GM12878 (cell line): ENCODE results near the gene PDZD2. TPM values are rescaled to one million over a fixed set of nuclear protein-coding genes. Genes with fewer than 3 reads are reported as not detected.

ENCODE experiments used
- ATAC-seq: fragments of 200-7000 bp; cut with Tn5 transposase; 3 replicates; pipeline ENCODE4 v1.9.1; 2020; ENCODE audit warnings: mild to moderate bottlenecking, moderate library complexity
- BruUV-seq: library from RNA; stranded (reverse); fragments of 400-500 nt; replicated peaks from 2 replicates; lab custom pipeline; 2021; lab: Mats Ljungman, UMichigan
- CTCF ChIA-PET: fragments of 300-600 bp; sonication (Branson Sonifier 250); formaldehyde crosslinking; extraction: SDS; loops from one replicate; lab custom pipeline; 2021; ENCODE audit warnings: inconsistent platforms; lab: Yijun Ruan, JAX
- POLR2A ChIA-PET: fragments of 350-600 bp; formaldehyde crosslinking; extraction: SDS; loops from one replicate; lab custom pipeline; 2021; ENCODE audit warnings: inconsistent platforms; lab: Charles Lee
- RAD21 ChIA-PET: fragments of 300-600 bp; sonication (Branson Sonifier 250); formaldehyde crosslinking; loops from one replicate; lab custom pipeline; 2023; ENCODE audit warnings: antibody characterized with exemption; ENCODE audit not compliant: unreplicated experiment; lab: Charles Lee
- SMC1A ChIA-PET: fragments of 300-600 bp; sonication (Branson Sonifier 250); formaldehyde crosslinking; loops from one replicate; lab custom pipeline; 2023; ENCODE audit not compliant: unreplicated experiment, uncharacterized antibody; lab: Charles Lee
- DNase-seq: peaks from one replicate; pipeline ENCODE4 v3.0.0-alpha.2; 2011; ENCODE audit warnings: low read depth, low spot score
- FAIRE-seq: peaks from 3 replicates; lab custom pipeline; 2011; peaks lifted over from hg19 to GRCh38; lab: Jason Lieb, UNC
- H2AFZ ChIP-seq: 2 replicates; pipeline ENCODE4 v1.6.0; 2011; ENCODE audit warnings: low read depth, low read length, control low read depth; ENCODE audit not compliant: control insufficient read depth
- H3K27ac ChIP-seq: 2 replicates; pipeline ENCODE4 v1.5.1; 2011; ENCODE audit warnings: control low read depth; ENCODE audit not compliant: control insufficient read depth, insufficient read depth
- H3K27me3 ChIP-seq, 2 experiments: replicated peaks in 1 of 2; 2 replicates each; pipeline versions ENCODE4 v1.6.0 to v1.6.1; 2011; ENCODE audit warnings: low read length in 1 of 2; ENCODE audit not compliant: control insufficient read depth in 2 of 2, insufficient read depth in 2 of 2
- H3K36me3 ChIP-seq, 2 experiments: 2 replicates each; pipeline ENCODE4 v1.5.1; 2011; ENCODE audit warnings: low read length in 1 of 2; ENCODE audit not compliant: control insufficient read depth in 2 of 2, insufficient read depth in 2 of 2
- H3K4me1 ChIP-seq: 2 replicates; pipeline ENCODE4 v1.6.1; 2011; ENCODE audit warnings: mild to moderate bottlenecking, low read length, moderate library complexity, mixed read lengths; ENCODE audit not compliant: control insufficient read depth, insufficient read depth
- H3K4me2 ChIP-seq: 2 replicates; pipeline ENCODE4 v1.6.0; 2011; ENCODE audit warnings: control low read depth; ENCODE audit not compliant: control insufficient read depth, insufficient read depth
- H3K4me3 ChIP-seq: fragments of 200-600 bp; sonication (generic); 2 replicates; pipeline ENCODE4 v1.5.1; 2016
- H3K79me2 ChIP-seq: 2 replicates; pipeline ENCODE4 v1.6.0; 2011; ENCODE audit warnings: low read length; ENCODE audit not compliant: control insufficient read depth, insufficient read depth
- H3K9ac ChIP-seq: 2 replicates; pipeline ENCODE4 v1.8.0; 2011; ENCODE audit warnings: low read length, control low read depth, mixed read lengths; ENCODE audit not compliant: control insufficient read depth, insufficient read depth
- H3K9me3 ChIP-seq: replicated peaks from 3 replicates; pipeline ENCODE4 v1.5.1; 2011; ENCODE audit warnings: mild to moderate bottlenecking, low read length; ENCODE audit not compliant: control insufficient read depth, insufficient read depth
- H4K20me1 ChIP-seq: 2 replicates; pipeline ENCODE4 v1.6.0; 2011; ENCODE audit not compliant: control insufficient read depth, insufficient read depth
- BMI1 ChIP-seq: fragments of 450-650 bp; IDR thresholded peaks from 2 replicates; pipeline ENCODE4 v1.6.1; 2016; ENCODE audit warnings: mild to moderate bottlenecking, moderate library complexity, borderline replicate concordance
- CHD1 ChIP-seq: IDR thresholded peaks from 2 replicates; pipeline ENCODE4 v1.6.1; 2012; ENCODE audit warnings: low read depth, low read length, improper control_type of control experiment
- CHD4 ChIP-seq: fragments of 200-600 bp; sonication (generic); IDR thresholded peaks from 2 replicates; pipeline ENCODE4 v1.6.1; 2016; ENCODE audit warnings: mild to moderate bottlenecking
- E2F8 ChIP-seq: fragments of 450-650 bp; IDR thresholded peaks from 2 replicates; pipeline ENCODE4 v1.6.1; 2018; ENCODE audit warnings: mild to moderate bottlenecking, low read depth, moderate library complexity; ENCODE audit not compliant: partially characterized antibody
- HCFC1 ChIP-seq: fragments of 150-350 bp; IDR thresholded peaks from 2 replicates; pipeline ENCODE4 v1.6.1; 2014; ENCODE audit warnings: low read length
- NR2F1 ChIP-seq: fragments of 450-650 bp; conservative IDR thresholded peaks from 2 replicates; pipeline ENCODE4 v1.6.1; 2017; ENCODE audit warnings: mild to moderate bottlenecking
- RAD51 ChIP-seq: fragments of 450-650 bp; IDR thresholded peaks from 2 replicates; pipeline ENCODE4 v1.6.1; 2016; ENCODE audit warnings: moderate library complexity, mild to moderate bottlenecking, inconsistent platforms
- RCOR1 ChIP-seq: conservative IDR thresholded peaks from 2 replicates; pipeline ENCODE4 v1.6.1; 2012; ENCODE audit warnings: low read depth, low read length, improper control_type of control experiment
- TAF1 ChIP-seq: IDR thresholded peaks from 2 replicates; pipeline ENCODE4 v1.6.1; 2011; ENCODE audit warnings: mild to moderate bottlenecking, low read depth, low read length, borderline replicate concordance
- ZBTB33 ChIP-seq: fragments of 450-650 bp; IDR thresholded peaks from 2 replicates; pipeline ENCODE4 v1.6.1; 2017; ENCODE audit warnings: mild to moderate bottlenecking
- ZNF687 ChIP-seq: fragments of 450-650 bp; IDR thresholded peaks from 2 replicates; pipeline ENCODE4 v1.6.1; 2017; ENCODE audit warnings: mild to moderate bottlenecking, moderate library complexity
- WGBS: methylation state at CpG from one replicate; pipeline ENCODE4 v1.1.6; 2016; ENCODE audit warnings: low lambda C conversion rate; ENCODE audit not compliant: insufficient replicate concordance, insufficient coverage; ENCODE audit errors: missing lambda C conversion rate; 5-methylcytosine and 5-hydroxymethylcytosine counted together
- in situ Hi-C: fragments of 300-500 bp; cut with MboI; formaldehyde crosslinking; loops from 9 replicates; pipeline ENCODE4 v1.14.3; 2018; ENCODE audit warnings: mixed read lengths
- intact Hi-C: fragments of 100-400 bp; cut with micrococcal nuclease; formaldehyde crosslinking; loops from one replicate; pipeline ENCODE4 v1.14.2; 2022; ENCODE audit not compliant: unreplicated experiment
- polyA plus RNA-seq, 11 experiments: library from polyadenylated mRNA; depleted of rRNA in 4 of 11; unstranded in 6 of 11; stranded (reverse) in 5 of 11; fragments of >200 nt; fragmentation: Nextera tagmentation in 4 of 11; fragmentation: Illumina TruSeq in 1 of 11; extraction: Ambion mirVana in 4 of 11; extraction: Trizol in 1 of 11; gene quantifications; 1 replicate in 1 of 11; 2 replicates in 10 of 11; pipeline versions ENCODE4 v1.2.1 to v1.2.3, GENCODE V29; 2011 to 2016; ENCODE audit warnings: inconsistent platforms in 2 of 11, missing spikeins in 2 of 11, low read depth in 1 of 11
- total RNA-seq, 4 experiments: library from RNA; depleted of rRNA in 3 of 4; stranded (reverse); fragments of >200 nt in 3 of 4; fragmentation: Illumina TruSeq in 1 of 4; extraction: Trizol in 1 of 4; gene quantifications; 2 replicates each; pipeline versions ENCODE4 v1.2.1 to v1.2.3, GENCODE V29; 2013 to 2021

Gene PDZD2
- total and polyA plus RNA-seq, 10 of the 15 experiments (the other 5 are each of a cell fraction or from before 2014, with no cell fraction given): 0.01 to 0.58 (median 0.29) TPM; not detected in 3

- no peak for TF ChIP-seq RAD51
Observed at GRCh38 chr5:32029781-32030180, 390.9 kb downstream of the PDZD2 start (continued).

- RAD21 ChIA-PET: no interaction called here
- Histone ChIP-seq H3K36me3 (no peaks in the 10 kb centered on the region), H4K20me1 (no peaks in the 10 kb centered on the region), H2AFZ (no peak overlapping the region), H3K4me3 (no peak overlapping the region), H3K27ac (no peak overlapping the region)
- no peak for DNase-seq
- TF ChIP-seq ZNF687 (no peak), RCOR1 (no peak), ZBTB33 (no peak), NR2F1 (no peak), CHD4 (no peak), CHD1 (no peak), TAF1 (no peak), E2F8 (no peak), HCFC1 (no peak), BMI1 (no peak)
- TF ChIP-seq, all 136 proteins: peak for 0
- no peaks in the 10 kb centered on the region for H3K9me3 ChIP-seq
- ChIA-PET POLR2A (no interaction called here), CTCF (interaction anchor here (1.1 kb wide), 1 partner anchor 14 kb away, joined by 3 read pairs; no protein-coding TSS in a partner anchor), SMC1A (interaction anchor here (1.8 kb wide), 1 partner anchor 10 kb away, joined by 5 read pairs; no protein-coding TSS in a partner anchor)
- no peaks in the 10 kb centered on the region for H3K79me2 ChIP-seq
- no peak overlapping the region for H3K9ac ChIP-seq
- no TSS peak for BruUV-seq
- 44% methylated on average over 3 of the region's 3 CpGs for WGBS
- H3K4me1 ChIP-seq: no peaks in the 10 kb centered on the region
- no peak overlapping the region for H3K4me2 ChIP-seq
- H3K27me3 ChIP-seq: no peaks in the 10 kb centered on the region; a peak in 1 of 4 replicates
- ATAC-seq: no peak
- in situ Hi-C loops (no loop called here), intact Hi-C loops (no loop called here)
- FAIRE-seq: no peak
Observed at GRCh38 chr5:32030222-32030621, 391.3 kb downstream of the PDZD2 start.
